HCT116 (cell line): ENCODE data around the gene MED13L. TPM values are rescaled to one million over a fixed set of nuclear protein-coding genes. Genes with fewer than 3 reads are reported as not detected.

ENCODE experiments used
- ATAC-seq: fragments of 200-7000 bp; cut with Tn5 transposase; 2 replicates; pipeline ENCODE4 v1.9.1; 2020; ENCODE audit warnings: mild to moderate bottlenecking, moderate library complexity
- BruUV-seq: library from RNA; stranded (reverse); fragments of 400-500 nt; replicated peaks from 2 replicates; lab custom pipeline; 2021; lab: Mats Ljungman, UMichigan
- CTCF ChIA-PET: fragments of 300-600 bp; sonication (Branson Sonifier 250); formaldehyde crosslinking; loops from one replicate; lab custom pipeline; 2021; ENCODE audit warnings: antibody characterized with exemption; lab: Charles Lee
- POLR2A ChIA-PET: fragments of 300-600, 350-600 bp; sonication (Branson Sonifier 250); formaldehyde crosslinking; loops from one replicate; lab custom pipeline; 2021; ENCODE audit warnings: antibody characterized with exemption; lab: Charles Lee
- RAD21 ChIA-PET, 2 experiments: fragments of 300-600 bp; sonication (Branson Sonifier 250); formaldehyde crosslinking; loops; one replicate each; lab custom pipeline; 2023; ENCODE audit warnings: low total read pairs in 2 of 2; ENCODE audit not compliant: uncharacterized antibody in 2 of 2, unreplicated experiment in 2 of 2, low non-redundant PET in 1 of 2; lab: Charles Lee
- DNase-seq: peaks from one replicate; pipeline ENCODE4 v3.0.0-alpha.2; 2010; ENCODE audit warnings: low read depth, low spot score
- H2AFZ ChIP-seq: fragments of 200-600 bp; shearing (Covaris generic), sonication (generic); 2 replicates; pipeline ENCODE4 v1.6.1; 2017; ENCODE audit warnings: low read depth, mixed run types, mixed read lengths, antibody characterized with exemption, low read length; ENCODE audit not compliant: poor library complexity, severe bottlenecking
- H3K27ac ChIP-seq: 2 replicates; pipeline ENCODE4 v1.5.1; 2012; ENCODE audit warnings: low read depth, low read length
- H3K27me3 ChIP-seq: fragments of 200-600 bp; sonication (generic); 2 replicates; pipeline ENCODE4 v1.6.1; 2016; ENCODE audit warnings: mixed run types, low read length, mixed read lengths; ENCODE audit not compliant: insufficient read depth
- H3K36me3 ChIP-seq, 2 experiments: fragments of 200-500 bp in 1 of 2; fragments of 200-600 bp in 1 of 2; sonication (Bioruptor generic) in 1 of 2; sonication (generic) in 1 of 2; 2 replicates each; pipeline versions ENCODE4 v1.5.1 to v1.6.1; 2014 to 2016; ENCODE audit warnings: low read length in 2 of 2, inconsistent platforms in 1 of 2, mixed read lengths in 1 of 2, mixed run types in 1 of 2; ENCODE audit not compliant: insufficient read depth in 2 of 2, control insufficient read depth in 1 of 2
- H3K4me1 ChIP-seq, 2 experiments: fragments of 200-600 bp in 1 of 2; sonication (generic) in 1 of 2; 2 replicates each; pipeline versions ENCODE4 v1.5.1 to v1.6.1; 2012 to 2017; ENCODE audit warnings: low read length in 2 of 2, inconsistent platforms in 1 of 2, mild to moderate bottlenecking in 1 of 2, mixed read lengths in 1 of 2, mixed run types in 1 of 2, moderate library complexity in 1 of 2; ENCODE audit not compliant: insufficient read depth in 2 of 2, control insufficient read depth in 1 of 2
- H3K4me2 ChIP-seq: fragments of 200-600 bp; sonication (generic); 2 replicates; pipeline ENCODE4 v1.6.1; 2017; ENCODE audit warnings: mixed run types, low read length, mixed read lengths
- H3K4me3 ChIP-seq, 2 experiments: fragments of 200-600 bp in 1 of 2; sonication (generic) in 1 of 2; replicated peaks in 1 of 2; 2 replicates each; pipeline ENCODE4 v1.5.1; 2011 to 2016; ENCODE audit warnings: low read length in 2 of 2, control low read depth in 1 of 2, low read depth in 1 of 2, mild to moderate bottlenecking in 1 of 2, mixed read lengths in 1 of 2, mixed run types in 1 of 2
- H3K79me2 ChIP-seq: fragments of 200-600 bp; sonication (generic); 2 replicates; pipeline ENCODE4 v1.6.1; 2017; ENCODE audit warnings: mild to moderate bottlenecking, mixed run types, low read length, moderate library complexity, mixed read lengths; ENCODE audit not compliant: insufficient read depth
- H3K9ac ChIP-seq: fragments of 200-600 bp; sonication (generic); 2 replicates; pipeline ENCODE4 v1.6.1; 2016; ENCODE audit warnings: low read length, mixed read lengths
- H3K9me2 ChIP-seq: fragments of 200-600 bp; sonication (generic), shearing (Covaris generic); 2 replicates; pipeline ENCODE4 v1.6.1; 2017; ENCODE audit warnings: mixed run types, mild to moderate bottlenecking, moderate library complexity; ENCODE audit not compliant: insufficient read depth
- H3K9me3 ChIP-seq, 2 experiments: fragments of 200-500 bp in 1 of 2; fragments of 200-600 bp in 1 of 2; sonication (Bioruptor generic) in 1 of 2; sonication (generic) in 1 of 2; 2 replicates each; pipeline ENCODE4 v1.6.1; 2014 to 2017; ENCODE audit warnings: low read length in 2 of 2, mixed read lengths in 2 of 2, inconsistent platforms in 1 of 2, low read depth in 1 of 2, mild to moderate bottlenecking in 1 of 2, mixed run types in 1 of 2, moderate library complexity in 1 of 2; ENCODE audit not compliant: control insufficient read depth in 1 of 2, insufficient read depth in 1 of 2
- H4K20me1 ChIP-seq: fragments of 200-600 bp; sonication (generic), shearing (Covaris generic); 2 replicates; pipeline ENCODE4 v1.6.1; 2017; ENCODE audit warnings: mixed run types, mild to moderate bottlenecking, moderate library complexity; ENCODE audit not compliant: insufficient read depth
- ATF3 ChIP-seq: IDR thresholded peaks from 2 replicates; pipeline ENCODE4 v1.6.1; 2012
- CBX3 ChIP-seq: IDR thresholded peaks from 2 replicates; pipeline ENCODE4 v1.6.1; 2012; ENCODE audit warnings: low read depth
- CEBPB ChIP-seq: IDR thresholded peaks from 2 replicates; pipeline ENCODE4 v1.6.1; 2012; ENCODE audit warnings: low read depth
- EGR1 ChIP-seq: IDR thresholded peaks from 2 replicates; pipeline ENCODE4 v1.6.1; 2012; ENCODE audit warnings: low read depth
- ELF1 ChIP-seq: IDR thresholded peaks from 2 replicates; pipeline ENCODE4 v1.6.1; 2012; ENCODE audit warnings: low read depth, borderline replicate concordance
- EZH2 ChIP-seq: fragments of 200-600 bp; sonication (generic); IDR thresholded peaks from 2 replicates; pipeline ENCODE4 v1.6.1; 2017; ENCODE audit warnings: antibody characterized with exemption, mixed run types
- EZH2phosphoT487 ChIP-seq: fragments of 200-600 bp; IDR thresholded peaks from 2 replicates; pipeline ENCODE4 v1.6.1; 2018; ENCODE audit warnings: antibody characterized with exemption, borderline replicate concordance
- MAX ChIP-seq: IDR thresholded peaks from 2 replicates; pipeline ENCODE4 v1.6.1; 2012
- POLR2A ChIP-seq: IDR thresholded peaks from 2 replicates; pipeline ENCODE4 v1.7.0; 2011; ENCODE audit warnings: borderline replicate concordance; ENCODE audit not compliant: insufficient read depth, insufficient read length; ENCODE audit errors: extremely low read depth
- RAD21 ChIP-seq: IDR thresholded peaks from 2 replicates; pipeline ENCODE4 v1.6.1; 2012; ENCODE audit warnings: low read depth, mild to moderate bottlenecking
- SP1 ChIP-seq: IDR thresholded peaks from 2 replicates; pipeline ENCODE4 v1.6.1; 2012; ENCODE audit warnings: low read depth
- ZFX ChIP-seq: fragments of 450-650 bp; IDR thresholded peaks from 2 replicates; pipeline ENCODE4 v1.6.1; 2017
- ZNF274 ChIP-seq: fragments of 200-500 bp; sonication (Bioruptor generic); IDR thresholded peaks from 2 replicates; pipeline ENCODE4 v1.6.1; 2014; ENCODE audit warnings: mild to moderate bottlenecking, low read depth, low read length, inconsistent platforms
- intact Hi-C: fragments of 100-400 bp; cut with micrococcal nuclease; formaldehyde crosslinking; loops from 2 replicates; pipeline ENCODE4 v1.10.0; 2022
- total RNA-seq: library from RNA; stranded (reverse); gene quantifications from one replicate; pipeline ENCODE4 v1.2.1, GENCODE V29; 2021; ENCODE audit not compliant: unreplicated experiment

MED13L gene
- total RNA-seq, 1 experiment from 2014 or later = 176 TPM

- Histone ChIP-seq H3K4me1 (peaks cover 26 to 65% of the 10 kb centered on the region in 2 experiments), H3K9me2 (no peaks in the 10 kb centered on the region), H3K9ac (no peak overlapping the region), H2AFZ (no peak overlapping the region), H3K79me2 (peaks cover 100% of the 10 kb centered on the region), H3K27me3 (no peaks in the 10 kb centered on the region), H3K27ac (no peak overlapping the region), H3K4me2 (no peak overlapping the region), H3K4me3 (no peak overlapping the region), H4K20me1 (peaks cover 64% of the 10 kb centered on the region), H3K9me3 (no peaks in the 10 kb centered on the region), H3K36me3 (no peaks in the 10 kb centered on the region)
- DNase-seq (no peak), ATAC-seq (no peak)
- ChIA-PET RAD21 (no interaction called here), CTCF (no interaction called here), POLR2A (interaction anchor here (0.8 kb wide), 1 partner anchor 361 kb away, joined by 3 read pairs; no protein-coding TSS in a partner anchor)
- intact Hi-C loops = loop anchor here (10.0 kb wide), 1 partner anchor 529 kb away; no protein-coding TSS in a partner anchor
- BruUV-seq = no TSS peak
- TF ChIP-seq ATF3 = no peak
- no peak for TF ChIP-seq RAD21
- no peak for TF ChIP-seq ELF1
- TF ChIP-seq POLR2A = no peak
Observed at GRCh38 chr12:116145451-116145850, 132.0 kb downstream of the MED13L start.

DNA sequence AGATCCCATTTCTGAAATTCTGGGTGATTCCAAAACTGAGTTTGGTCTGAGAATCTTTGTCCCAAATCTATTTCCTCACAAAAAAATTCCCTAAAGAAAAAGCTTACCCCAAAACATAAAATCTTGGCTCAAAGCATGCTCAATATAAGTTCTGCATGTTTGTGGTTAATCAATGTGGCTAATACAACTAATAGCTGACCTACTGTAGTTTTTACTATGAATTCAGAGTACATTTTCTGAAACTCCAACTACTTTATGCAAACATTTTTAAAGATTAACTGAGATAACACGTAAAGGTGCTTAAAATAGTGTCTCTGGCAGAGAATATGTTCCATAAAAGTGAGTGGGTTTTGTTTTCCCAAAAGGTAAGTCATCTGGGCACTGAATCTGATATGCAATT lies 133.1 kb downstream of the MED13L start:
- Histone ChIP-seq H3K4me1 (peaks cover 26 to 70% of the 10 kb centered on the region in 2 experiments), H2AFZ (no peak overlapping the region), H3K9me3 (no peaks in the 10 kb centered on the region), H3K4me3 (no peak overlapping the region), H4K20me1 (peaks cover 59% of the 10 kb centered on the region), H3K9me2 (no peaks in the 10 kb centered on the region), H3K4me2 (peak overlapping the region; percentile 22), H3K36me3 (no peaks in the 10 kb centered on the region), H3K9ac (no peak overlapping the region), H3K79me2 (peaks cover 100% of the 10 kb centered on the region), H3K27me3 (no peaks in the 10 kb centered on the region), H3K27ac (no peak overlapping the region; the same call in 1 of the 2 replicates)
- TF ChIP-seq CBX3 = no peak
- TF ChIP-seq ZNF274 = no peak
- TF ChIP-seq EZH2 = no peak
- no peak for TF ChIP-seq EZH2phosphoT487
- no peak for TF ChIP-seq SP1
- TF ChIP-seq ZFX = no peak
- no peak for TF ChIP-seq MAX
- TF ChIP-seq EGR1 = no peak
- TF ChIP-seq CEBPB = no peak
- TF ChIP-seq ATF3 = no peak
- CTCF ChIA-PET = interaction anchor here (1.0 kb wide), 1 partner anchor 456 kb away, joined by 4 read pairs; no protein-coding TSS in a partner anchor
- no peak for ATAC-seq
- intact Hi-C loops = loop anchor here (5.0 to 10.0 kb wide), 2 partner anchors 530 to 553 kb away; no protein-coding TSS in a partner anchor
- BruUV-seq = no TSS peak
- POLR2A ChIA-PET = no interaction called here
- DNase-seq = no peak
- RAD21 ChIA-PET = no interaction called here
